SK-N-MC (cell line): ENCODE results near the gene MID1IP1.

Experiments used
- EZH2 ChIP-seq: fragments of 200-600 bp; sonication (generic); IDR thresholded peaks from one replicate; pipeline ENCODE4 v1.6.1; 2017; ENCODE audit warnings: antibody characterized with exemption
- FOXP2 ChIP-seq: optimal IDR thresholded peaks from 2 replicates; pipeline ENCODE3; 2011; ENCODE audit warnings: mild to moderate bottlenecking, moderate library complexity; ENCODE audit not compliant: insufficient read depth; ENCODE audit errors: extremely low read length, control extremely low read depth
- POLR2AphosphoS5 ChIP-seq: IDR thresholded peaks from 2 replicates; pipeline ENCODE4 v1.6.1; 2012; ENCODE audit warnings: mild to moderate bottlenecking, low read depth, low read length, borderline replicate concordance

DNA sequence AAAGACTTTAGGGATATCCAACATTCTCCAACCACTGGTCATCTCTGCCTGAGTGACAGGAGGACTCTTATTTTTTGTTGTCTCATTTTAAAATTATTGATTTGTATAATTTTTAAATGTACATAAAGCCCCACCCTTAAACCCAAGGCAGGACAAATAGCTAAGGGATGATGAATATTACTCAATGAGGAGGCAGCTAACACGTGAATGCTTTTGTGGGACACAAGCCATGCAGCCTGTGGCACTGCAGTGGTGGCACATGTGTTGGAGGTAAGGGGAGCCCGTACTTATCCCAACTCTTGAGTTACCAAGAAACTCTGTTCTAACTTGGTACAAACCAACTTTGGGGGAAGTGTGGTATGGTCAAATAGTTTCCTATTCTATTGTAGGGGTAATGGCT lies 19.5 kb downstream of the MID1IP1 start:
- TF ChIP-seq POLR2AphosphoS5 (no peak), EZH2 (no peak), FOXP2 (no peak)
